Astrocyte (in vitro differentiated cells and primary cell): Measurements from ENCODE around the gene SEC22B.
"Not testable (repeated sequence)": the region's sequence is repeated elsewhere in the genome, so short reads cannot be mapped to it uniquely, and the experiment has no call there.

ENCODE experiments used
- CTCF ChIP-seq: IDR thresholded peaks from 2 replicates; pipeline ENCODE4 v1.5.1; 2011; ENCODE audit warnings: low read depth, mild to moderate bottlenecking, inconsistent platforms, low read length, moderate library complexity; ENCODE audit not compliant: insufficient read depth
- EZH2 ChIP-seq: IDR thresholded peaks from 2 replicates; pipeline ENCODE4 v1.6.1; 2012; ENCODE audit warnings: mild to moderate bottlenecking, low read length, inconsistent platforms; ENCODE audit not compliant: insufficient read depth

GRCh38 chr1:120124628-120125027, 51.7 kb downstream of the SEC22B start:
- TF ChIP-seq CTCF, EZH2: not testable (repeated sequence)
